DMS153 treated with DMSO at 0.1 percent for 48 hours (cell line): ENCODE measurements around the gene ACTL7A.
A peak's percentile ranks its signal among the peaks of the same experiment; 100 is the strongest.
"Not testable (repeated sequence)": the region's sequence is repeated elsewhere in the genome, so short reads cannot be mapped to it uniquely, and the experiment has no call there.

Experiments
- DNase-seq: peaks from one replicate; lab custom pipeline; 2025; ENCODE audit not compliant: unreplicated experiment; lab: John Stamatoyannopoulos, UW

Gene ACTL7A

DNA sequence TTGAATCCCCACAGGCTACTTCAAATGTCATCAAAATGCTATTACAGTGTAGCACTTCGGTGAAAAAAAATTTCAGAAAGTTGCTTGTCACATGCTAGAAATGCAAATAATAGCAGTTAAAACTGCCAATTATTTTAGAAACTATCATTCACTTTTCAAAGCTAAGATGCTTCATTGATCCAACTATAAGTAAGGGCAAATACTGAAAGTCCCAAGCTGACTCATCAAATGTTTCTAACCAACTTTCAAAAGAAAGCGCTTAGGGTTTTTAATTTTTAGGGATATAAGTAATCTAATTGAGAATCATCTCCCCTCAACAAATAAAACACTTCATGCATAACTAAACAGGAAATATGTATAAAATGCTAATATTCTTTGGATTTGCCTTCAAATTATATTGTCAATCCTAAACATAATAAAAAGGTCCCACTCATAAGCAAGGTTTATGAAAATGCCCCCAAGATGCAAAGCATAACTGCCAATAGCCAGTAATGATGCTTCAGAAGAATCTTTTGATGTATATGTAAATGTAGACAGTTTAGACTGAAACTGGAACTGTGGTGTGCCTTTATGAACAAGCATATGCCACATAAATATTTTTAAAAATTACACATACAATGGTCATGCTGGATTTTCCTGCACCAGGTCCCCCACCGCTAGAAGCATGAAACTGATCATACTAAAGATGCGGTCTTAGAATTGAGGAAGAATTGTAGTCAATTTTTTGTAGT lies 12.2 kb downstream of the ACTL7A start:
- DNase-seq: no peak

DNA sequence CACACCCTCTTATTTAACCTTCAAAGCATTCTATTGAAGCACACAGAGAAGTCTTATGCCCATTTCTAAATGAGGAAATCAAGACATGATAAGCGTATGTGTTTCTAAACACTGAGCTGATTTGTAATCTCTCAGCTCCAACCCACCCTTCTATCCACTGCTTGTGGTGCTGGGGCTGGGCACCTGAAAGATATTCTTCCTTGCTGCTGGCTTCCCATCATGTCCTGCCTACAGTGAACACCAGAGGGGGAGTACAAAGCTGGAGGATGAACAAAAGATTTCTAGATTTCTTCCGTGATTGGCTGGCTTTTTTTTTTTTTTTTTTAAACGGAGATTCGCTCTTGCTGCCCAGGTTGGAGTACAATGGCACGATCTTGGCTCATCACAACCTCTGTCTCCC lies 14.4 kb downstream of the ACTL7A start:
- no peak for DNase-seq

DNA sequence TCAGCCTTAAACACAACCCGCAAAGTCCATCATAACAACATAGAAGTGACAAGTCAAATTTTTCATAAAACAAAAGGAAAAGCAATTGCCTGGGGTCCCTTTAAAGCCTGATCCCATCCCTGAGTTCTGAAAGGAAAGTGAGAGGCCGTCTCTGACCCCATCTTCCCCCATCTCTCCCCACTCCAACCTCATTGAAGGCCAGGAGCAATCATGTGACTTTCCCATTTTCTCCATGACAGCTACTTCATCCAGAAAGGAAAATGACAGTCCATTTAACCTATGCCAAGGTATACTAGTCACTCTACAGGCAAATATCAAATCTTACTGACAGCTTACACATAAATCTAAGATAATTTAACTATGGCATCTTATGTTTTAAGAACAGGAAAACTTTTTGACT lies 15.5 kb downstream of the ACTL7A start:
- no peak for DNase-seq

DNA sequence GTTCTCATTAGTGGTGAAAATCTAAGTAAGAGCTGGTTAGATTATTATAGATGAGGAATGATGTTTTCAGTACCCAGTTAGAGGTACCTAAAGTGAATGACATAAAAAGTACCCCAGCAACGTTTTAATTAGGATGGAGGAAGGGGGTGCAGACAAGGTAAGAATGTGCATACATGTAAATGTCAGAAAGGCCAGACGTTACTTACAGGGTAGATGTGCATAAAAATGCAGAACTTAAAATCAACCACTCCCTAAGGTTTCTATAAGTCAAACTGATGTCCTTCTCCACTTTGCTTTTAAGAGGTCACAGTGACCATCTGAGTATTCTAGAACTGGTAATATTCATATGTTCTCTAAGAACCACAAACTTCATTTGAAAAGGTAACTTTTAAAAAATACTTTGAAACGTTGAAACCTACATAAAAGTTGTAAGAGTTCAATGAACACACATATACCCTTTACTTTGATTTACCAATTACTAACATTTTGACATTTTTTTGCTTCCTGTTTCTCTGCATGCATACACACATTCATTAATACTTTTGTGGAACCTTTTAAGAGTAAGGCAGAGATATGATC lies 18.8 kb downstream of the ACTL7A start:
- DNase-seq: no peak

DNA sequence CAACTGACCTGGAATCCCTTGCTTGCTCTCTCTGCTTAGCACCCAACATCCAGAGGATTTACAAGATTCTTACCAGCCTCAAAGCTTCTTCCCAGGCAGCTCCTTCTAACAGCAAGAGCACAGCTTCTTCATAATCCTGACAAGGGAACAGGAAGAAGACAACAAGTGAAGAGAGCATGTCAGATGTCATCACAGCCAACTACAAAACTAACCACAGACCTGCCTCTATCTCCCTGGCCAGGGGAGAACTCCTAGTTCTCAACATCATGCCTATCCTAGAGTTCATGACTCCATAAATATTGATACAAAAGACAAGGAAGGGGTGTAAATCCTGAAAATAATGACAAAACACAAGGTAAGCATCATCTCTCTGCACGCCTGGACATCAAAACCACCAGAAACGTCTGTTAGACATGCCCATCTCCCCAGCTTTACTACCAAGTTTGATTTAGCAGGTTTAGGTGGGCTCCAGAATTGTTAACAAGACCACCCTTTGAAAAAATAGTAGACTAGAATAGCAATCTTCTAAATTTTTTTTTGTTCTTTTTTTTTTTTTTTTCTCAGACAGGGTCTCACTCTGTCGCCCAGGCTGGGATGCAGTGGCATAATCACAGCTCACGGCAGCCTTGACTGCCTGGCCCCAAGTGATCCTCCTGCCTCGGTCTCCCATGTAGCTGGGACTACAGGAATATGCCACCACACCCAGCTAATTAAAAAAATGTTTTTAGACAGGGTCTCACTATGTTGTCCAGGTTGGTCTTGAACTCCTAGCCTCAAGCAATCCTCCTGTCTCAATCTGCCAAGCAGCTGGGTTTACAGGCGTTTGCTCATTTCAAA lies 20.2 kb downstream of the ACTL7A start:
- no peak for DNase-seq

DNA sequence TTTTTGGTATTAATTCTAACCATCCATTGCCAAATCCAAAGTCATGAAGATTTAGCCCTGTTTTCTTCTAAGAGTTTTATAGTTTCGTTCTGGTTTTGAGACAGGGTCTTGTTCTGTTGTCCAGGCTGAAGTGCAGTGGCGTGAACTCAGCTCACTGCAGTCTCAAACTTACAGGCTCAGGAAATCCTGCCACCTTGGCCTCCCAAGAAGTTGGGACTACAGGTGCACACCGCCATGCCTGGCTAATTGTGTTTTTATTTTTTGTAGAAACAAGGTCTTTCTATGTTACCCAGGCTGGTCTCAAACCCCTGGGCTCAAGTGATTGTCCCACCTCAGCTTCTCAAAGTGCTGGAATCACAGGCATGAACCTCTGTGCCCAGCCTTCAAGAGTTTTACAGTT lies 21.0 kb downstream of the ACTL7A start:
- no peak for DNase-seq

DNA sequence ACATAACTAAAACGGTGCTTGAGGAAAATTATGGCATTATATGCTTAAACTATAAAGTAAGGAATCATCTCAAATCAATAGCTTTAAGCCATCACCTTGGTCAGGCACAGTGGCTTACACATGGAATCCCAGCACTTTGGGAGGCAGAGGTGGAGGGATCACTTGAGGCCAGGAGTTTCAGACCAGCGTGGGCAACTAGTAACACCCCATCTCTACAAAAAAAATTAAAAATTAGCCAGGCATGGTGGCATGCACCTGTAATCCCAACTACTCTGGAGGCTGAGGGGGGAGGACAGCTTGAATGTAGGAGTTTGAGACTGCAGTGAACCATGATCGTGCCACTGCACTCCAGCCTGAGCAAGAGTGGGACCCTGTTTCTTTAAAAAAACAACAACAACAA lies 22.6 kb downstream of the ACTL7A start:
- no peak for DNase-seq

DNA sequence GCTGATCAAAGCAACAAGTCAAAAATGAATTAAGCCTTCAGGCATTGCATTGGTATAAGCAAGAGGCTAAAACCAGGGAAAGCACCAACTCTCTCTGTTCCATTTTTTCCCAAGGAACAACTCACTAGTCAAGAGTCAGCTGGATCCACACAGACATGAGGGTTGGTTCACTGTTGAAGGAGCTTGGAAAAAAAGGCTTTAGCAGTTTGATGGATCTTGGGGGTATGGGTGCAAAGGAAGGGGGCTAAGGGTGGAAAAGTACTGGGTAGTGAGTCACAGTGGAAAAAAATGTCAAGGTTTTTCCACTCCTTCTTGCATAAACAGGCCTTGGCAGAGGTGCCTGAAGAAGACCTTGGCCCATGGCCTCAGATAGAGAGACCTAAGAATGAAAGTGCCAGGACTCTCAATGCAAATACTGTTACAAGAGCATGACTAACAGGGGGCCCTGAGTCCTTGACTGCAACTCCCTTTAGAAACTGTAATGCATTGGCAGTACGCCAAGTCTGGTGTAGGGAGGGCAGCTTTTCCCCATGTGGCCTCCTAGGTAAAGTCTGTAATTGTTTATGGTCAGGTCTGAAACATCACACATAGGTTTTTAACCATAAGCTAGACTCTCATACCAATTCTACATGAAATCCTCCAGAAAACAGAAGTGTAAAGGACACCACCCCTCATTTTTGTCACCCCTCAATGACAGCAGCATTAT lies 23.7 kb downstream of the ACTL7A start:
- DNase-seq: peak; percentile 95

DNA sequence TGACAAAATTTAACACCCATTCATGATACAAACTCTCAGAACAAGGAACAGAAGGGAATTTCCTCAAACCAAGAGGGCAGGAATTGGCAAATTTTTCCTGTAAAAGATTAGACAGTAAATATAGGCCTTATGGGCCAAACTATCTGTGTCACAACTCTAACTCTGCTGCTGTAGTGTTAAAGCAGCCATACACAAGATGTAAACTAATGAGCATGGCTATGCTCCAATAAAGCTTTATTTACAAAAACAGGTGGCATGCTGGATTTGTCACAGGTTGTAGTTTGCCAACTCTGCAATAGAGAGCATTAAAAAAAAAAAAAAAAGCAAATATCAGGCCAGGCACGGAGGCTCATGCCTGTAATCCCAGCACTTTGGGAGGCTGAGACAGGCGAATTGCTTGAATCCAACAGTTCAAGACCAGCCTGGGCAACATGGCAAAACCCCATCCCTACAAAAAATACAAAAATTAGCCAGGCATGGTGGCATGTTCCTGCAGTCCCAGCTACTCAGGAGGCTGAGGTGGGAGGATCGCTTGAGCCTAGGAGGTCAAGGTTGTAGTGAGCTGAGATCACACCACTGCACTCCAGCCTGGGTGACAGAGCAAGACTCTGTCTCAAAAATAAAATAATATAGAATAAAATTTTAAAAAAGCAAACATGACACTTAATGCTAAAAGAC lies 24.7 kb downstream of the ACTL7A start:
- DNase-seq: not testable (repeated sequence)

DNA sequence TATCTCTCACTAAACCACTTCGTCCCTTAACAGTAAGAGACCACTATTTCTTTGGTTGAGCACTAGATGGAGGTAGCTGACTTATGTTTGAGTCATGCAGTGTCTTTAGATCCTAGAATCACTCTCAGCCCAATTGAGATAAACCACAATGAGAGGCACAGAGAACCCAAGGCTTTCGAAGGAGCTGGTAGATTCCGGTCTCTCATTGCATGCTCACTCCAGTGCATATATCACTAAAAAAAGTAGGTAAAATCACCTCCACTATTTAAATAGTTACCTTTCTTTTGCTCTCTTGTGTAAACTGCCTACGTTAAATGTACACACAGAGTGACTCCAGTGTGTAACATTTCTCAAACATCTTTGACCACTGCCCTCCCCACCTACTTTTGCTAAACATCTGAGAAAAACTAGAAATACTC lies 27.6 kb downstream of the ACTL7A start:
- peak; percentile 2 for DNase-seq

DNA sequence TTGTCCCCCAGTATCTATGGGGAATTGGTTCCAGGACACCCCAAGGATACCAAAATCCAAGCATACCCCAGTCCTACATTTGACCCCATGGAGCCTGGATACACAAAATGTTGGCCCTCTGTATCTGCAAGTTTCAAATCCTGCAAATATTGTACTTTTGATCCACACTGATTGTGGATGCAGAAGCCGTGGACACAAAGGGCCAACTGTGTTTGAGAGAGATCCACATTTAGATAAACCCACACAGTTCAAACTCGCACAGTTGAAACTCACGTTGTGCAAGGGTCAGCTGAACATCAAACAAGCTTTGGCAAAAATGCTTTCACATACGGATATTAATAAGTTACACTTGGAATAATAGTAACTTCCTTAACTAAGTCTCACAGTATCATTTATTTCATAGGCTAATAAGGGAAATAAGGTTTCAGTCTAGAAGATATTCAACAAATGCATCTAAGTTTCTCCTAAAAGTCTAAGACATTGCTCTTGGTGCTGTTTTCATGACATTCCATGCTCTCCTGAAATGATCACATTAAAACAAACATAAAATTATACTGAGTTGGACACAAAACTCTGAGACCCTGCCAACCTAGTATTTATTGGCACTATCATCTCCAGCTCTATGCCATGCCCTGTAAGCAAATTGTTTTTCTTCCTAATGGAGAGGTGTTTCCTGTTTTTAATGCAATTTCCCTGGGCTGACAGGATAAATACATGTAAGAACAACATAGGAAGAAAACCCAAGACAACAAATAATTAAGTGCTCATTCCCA lies 32.3 kb downstream of the ACTL7A start:
- no peak for DNase-seq

DNA sequence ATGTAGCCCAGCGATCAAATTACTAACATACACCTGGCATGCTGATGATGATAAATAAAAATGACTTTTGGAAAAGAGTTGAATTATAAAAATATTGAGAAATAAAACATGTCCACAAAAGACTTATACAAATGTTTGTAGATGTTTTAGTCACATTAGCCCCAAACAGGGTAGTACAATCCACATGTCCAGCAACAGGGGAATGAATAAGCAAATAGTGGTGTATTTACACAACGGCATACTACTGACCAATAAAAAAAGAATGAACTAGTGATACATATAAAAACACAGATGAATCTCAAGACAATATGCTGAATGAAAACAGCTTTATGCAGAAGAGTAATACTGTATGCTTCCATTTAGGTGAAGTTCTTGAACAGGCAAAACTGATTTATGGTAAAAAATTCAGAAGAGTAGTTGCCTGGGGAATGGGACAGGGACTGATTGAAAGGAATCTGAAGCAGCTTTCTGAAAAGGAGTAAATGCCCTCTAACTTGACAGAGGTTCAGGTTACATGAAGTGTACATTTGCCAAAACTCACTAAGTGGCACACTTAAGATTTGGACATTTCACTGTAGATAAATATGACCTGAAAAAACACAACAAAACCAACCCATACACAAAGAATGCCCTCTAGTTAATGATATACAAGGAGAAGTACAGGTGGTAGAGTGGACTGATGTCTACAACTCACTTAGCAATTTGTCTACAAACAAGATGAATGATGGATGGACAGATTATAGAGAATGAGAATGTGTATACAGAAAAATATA lies 35.4 kb downstream of the ACTL7A start:
- no peak for DNase-seq

DNA sequence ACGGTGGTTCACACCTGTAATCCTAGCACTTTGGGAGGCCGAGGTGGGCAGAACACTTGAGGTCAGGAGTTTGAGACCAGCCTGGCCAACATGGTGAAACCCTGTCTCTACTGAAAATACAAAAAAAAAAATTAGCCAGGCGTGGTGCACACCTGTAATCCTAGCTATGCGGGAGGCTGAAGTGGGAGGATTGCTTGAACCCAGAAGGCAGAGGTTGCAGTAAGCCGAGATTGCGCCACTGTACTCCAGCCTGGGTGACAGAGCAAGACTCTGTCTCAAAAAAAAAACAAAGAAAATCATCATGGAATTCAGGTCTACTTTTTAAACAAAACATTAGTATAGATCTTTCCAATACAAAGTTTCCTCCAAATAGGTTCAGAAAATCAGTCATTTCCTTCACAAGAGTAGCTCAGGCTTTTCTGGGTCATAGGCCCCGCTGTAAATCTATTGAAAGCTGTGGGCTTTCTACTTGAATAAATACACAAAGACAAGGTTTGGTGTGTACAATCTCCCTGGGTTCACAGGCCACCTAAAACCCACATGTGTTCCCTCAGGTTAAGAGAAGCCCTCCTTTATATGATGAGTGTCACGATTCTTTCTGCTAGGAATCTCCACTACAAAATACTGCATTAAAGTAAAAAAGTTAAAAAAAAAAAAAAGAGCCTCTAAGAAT lies 37.1 kb downstream of the ACTL7A start:
- not testable (repeated sequence) for DNase-seq

DNA sequence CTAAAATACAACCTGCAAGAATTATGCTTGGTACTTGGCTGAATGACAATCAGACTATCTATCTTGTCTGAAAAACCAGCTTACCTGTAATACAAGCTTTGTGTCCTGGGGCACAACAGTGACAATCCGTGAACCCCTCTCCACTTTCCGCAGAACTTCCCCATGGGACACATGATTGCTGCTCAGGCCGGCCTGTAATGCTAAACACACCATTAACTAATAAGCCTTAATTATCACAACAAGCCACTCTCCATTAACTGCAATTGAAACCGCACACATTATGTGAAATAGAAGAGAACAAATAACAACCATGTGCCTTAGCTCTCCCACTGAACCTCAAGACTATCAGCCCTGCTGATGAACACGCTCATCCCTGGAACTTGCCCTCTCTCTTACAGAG lies 38.1 kb downstream of the ACTL7A start:
- no peak for DNase-seq

DNA sequence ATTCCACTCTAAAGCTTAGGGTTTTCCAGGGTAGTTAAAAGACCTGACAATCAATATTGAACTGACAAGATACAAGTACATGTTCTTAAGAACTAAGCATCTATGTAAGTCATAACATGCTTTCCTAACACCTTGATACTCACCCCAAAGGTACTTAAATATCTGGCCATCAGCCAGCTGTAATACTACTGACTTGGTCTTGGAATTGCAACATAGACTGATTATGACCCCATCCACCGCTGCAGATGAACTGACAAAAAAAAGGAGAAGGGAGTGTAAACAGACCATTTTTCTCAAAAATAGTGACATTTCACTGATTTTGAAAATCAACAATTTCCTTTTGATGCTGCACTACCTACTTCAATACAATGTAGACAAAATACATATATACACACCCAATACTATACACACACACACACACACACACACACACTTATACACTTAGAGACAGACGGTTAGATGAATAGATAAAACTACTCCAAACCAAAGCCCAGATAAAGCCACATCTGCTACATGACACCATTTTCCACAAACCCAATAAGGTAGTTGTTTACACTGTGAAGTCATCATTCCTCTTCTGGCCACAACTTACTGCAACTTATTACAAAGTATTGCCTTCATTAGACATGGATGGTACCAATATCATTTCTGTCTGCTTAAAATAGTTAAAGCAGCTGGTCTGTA lies 41.5 kb downstream of the ACTL7A start:
- DNase-seq: peak; percentile 35

DNA sequence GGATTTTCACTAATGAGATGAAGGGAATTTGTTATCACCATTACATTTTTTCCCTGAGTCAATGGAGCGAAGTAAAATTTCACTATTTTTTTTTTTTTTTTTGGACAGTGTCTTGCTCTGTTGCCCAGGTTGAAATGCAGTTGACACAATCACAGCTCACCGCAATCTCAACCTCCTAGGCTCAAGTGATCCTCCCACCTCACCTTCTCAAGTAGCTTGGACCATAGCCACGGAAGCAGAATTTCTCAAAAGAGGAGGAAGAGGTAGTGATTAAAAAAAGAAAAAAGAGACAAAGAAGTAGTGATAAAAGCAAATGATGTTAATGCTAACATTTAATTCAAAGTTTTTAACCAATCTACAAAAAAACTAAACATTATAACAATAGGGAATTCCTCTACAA lies 42.1 kb downstream of the ACTL7A start:
- DNase-seq: no peak

DNA sequence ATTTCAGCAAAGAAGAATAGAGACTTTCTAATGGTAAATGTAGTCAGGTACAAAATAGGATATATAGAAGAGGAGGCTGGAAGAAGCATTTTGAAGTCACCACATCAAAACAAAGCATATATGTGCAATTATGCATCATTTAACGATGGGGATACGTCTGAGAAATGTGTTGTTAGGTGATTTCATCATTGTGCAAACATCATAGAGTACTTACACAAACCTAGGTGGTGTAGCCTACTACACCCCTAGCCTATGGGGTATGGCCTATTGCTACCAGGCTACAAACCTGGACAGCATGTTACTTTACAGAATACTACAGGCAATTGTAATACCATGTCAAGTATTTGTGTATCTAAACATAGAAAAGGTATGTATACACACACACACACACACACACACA lies 43.4 kb downstream of the ACTL7A start:
- peak; percentile 42 for DNase-seq

DNA sequence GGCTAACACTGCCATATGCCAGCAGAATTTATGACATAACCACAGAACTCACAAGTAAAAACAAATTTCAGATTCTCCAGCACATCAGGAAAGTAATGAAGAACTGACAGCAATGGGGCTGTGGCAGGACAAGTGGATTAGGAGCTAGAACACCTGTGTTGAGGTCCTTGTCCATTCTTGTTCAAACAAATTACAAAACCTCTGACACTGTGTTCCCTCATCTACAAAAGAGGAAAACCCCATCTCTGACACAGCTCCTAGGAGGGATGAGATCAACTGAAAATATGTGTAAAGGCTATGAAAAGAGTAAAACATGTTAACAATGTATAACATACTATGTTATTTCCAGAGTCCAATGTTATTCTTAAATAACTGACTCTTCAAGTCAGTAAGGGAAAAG lies 48.3 kb downstream of the ACTL7A start:
- DNase-seq: no peak
